ENCODE measurements around the gene SLC8A1. TPM values are rescaled to one million over a fixed set of nuclear protein-coding genes. Genes with fewer than 3 reads are reported as not detected.
A peak's percentile ranks its signal among the peaks of the same experiment; 100 is the strongest.

The SLC8A1 gene
- total RNA-seq, 2 donors from 2014 or later, result 105 to 121 TPM

DNA sequence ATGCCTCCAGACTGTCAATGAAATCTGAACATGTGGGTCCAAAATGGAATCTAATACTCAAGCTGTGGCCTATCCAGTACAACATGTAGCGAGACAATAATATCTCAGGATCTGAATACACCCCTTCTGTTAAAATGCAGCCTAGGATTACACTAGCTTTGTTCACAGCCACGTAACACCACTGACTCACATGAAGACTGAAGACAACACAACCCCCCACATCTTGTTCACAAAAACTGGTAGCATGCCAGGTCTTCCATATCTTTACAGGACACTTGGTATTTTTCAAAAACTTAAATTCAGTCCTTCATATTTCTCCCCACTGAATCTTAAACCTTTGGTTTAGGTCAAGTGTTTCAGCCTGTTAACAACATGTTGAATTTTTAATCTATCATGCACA is 84.2 kb downstream of the SLC8A1 start:
- intact Hi-C loops (cut with DNase I), result loop anchor here in 1 of 2 donors (10.0 kb wide), 1 partner anchor 67 kb away; no protein-coding TSS in a partner anchor
- DNase-seq (ENCODE audit: low spot score), result no peak

- DNase-seq (ENCODE audit: low spot score), result no peak
- intact Hi-C loops (cut with DNase I), result loop anchor here in 1 of 2 donors (10.0 kb wide), 1 partner anchor 68 kb away; no protein-coding TSS in a partner anchor
Measured at GRCh38 chr2:40367032-40367431, 84.9 kb downstream of the SLC8A1 start.

- DNase-seq (ENCODE audit: low spot score), result no peak
- intact Hi-C loops (cut with DNase I), result loop anchor here in 1 of 2 donors (10.0 kb wide), 1 partner anchor 70 kb away; no protein-coding TSS in a partner anchor
Measured at GRCh38 chr2:40364151-40364874, 87.6 kb downstream of the SLC8A1 start.

DNA sequence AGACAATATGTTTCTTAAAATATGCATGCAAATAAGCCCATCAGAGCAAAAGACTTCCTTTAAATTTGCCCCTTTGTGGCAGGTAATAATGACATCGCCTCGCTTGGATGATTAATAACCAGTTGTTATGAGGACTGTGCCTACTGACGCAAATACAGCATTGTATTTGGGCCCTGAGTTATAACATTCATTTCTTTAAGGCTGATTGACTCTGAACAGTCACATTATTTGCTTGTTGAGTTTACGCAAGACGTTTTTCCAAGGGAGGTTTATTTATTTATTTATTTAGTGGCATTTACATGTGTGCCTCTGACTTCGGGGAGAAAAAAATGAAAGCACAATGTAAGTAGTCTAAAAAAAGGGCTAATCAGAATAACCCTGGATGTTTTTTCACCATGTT is 88.3 kb downstream of the SLC8A1 start:
- no peak for DNase-seq (ENCODE audit: low spot score)
- intact Hi-C loops (cut with DNase I), result loop anchor here in 1 of 2 donors (10.0 kb wide), 1 partner anchor 71 kb away; no protein-coding TSS in a partner anchor

GRCh38 chr2:40363231-40363630 is 88.7 kb downstream of the SLC8A1 start:
- intact Hi-C loops (cut with DNase I), result loop anchor here in 1 of 2 donors (10.0 kb wide), 1 partner anchor 72 kb away; no protein-coding TSS in a partner anchor
- DNase-seq (ENCODE audit: low spot score), result no peak

DNA sequence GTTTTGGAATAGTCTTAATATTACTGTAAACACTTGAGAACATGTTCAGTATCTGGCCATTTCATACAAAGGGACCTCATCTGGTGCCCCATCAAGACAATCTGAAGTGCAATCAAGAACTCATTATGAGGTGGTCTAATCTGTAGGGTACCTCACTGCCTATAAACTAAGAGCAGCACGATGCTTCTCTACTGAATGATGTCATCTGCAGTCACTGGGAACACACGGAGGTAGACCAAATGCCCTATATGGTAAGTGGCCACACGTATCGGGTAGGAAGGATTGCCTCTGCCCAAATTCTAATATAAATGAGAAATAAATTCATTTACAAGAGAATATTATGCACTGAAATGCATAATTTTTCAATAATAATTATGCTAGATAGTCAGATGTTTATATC is 90.4 kb downstream of the SLC8A1 start:
- intact Hi-C loops (cut with DNase I), result loop anchor here in 1 of 2 donors (10.0 kb wide), 1 partner anchor 73 kb away; no protein-coding TSS in a partner anchor
- no peak for DNase-seq (ENCODE audit: low spot score)

DNA sequence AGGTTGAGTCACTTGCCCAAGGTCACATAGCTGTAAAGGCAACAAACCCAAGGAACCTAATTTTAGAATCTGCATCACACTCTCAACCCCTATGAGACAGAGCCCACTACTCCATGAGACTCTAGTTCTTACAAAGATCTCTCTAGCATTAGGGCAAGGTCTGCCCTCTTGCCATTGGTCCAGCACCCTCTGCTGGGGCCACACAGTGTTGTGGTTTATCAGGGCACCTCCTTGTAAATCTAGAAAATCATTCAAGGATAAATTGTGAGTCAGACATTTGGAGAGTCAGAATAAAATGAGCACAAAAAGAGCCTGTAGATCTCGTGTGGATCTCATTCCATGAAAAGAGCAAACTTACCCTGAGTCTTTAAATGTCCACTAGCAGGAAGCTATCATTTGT is 91.2 kb downstream of the SLC8A1 start:
- no peak for DNase-seq (ENCODE audit: low spot score)
- intact Hi-C loops (cut with DNase I), result loop anchor here in 1 of 2 donors (10.0 kb wide), 1 partner anchor 74 kb away; no protein-coding TSS in a partner anchor

DNA sequence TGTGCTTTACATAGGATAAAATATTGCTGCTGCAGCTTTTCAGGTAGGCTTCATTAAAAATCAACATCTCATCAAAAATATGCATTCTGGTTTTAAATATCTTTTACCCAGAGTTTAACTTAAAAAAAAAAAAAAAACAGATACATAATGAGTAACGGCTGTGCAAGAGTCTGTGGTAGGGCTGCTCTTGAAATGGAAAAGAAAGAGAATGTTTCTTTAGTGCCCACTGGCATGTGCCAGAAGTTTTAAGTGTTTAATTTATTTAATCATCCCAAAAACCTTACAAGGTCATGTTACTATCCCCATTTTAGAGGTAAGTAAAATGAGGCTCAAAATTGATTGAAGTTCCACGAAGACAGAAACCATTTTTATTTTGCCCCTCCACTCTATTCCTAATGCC is 92.1 kb downstream of the SLC8A1 start:
- intact Hi-C loops (cut with DNase I), result loop anchor here in 1 of 2 donors (10.0 kb wide), 2 partner anchors 75 kb away; no protein-coding TSS in a partner anchor

DNA sequence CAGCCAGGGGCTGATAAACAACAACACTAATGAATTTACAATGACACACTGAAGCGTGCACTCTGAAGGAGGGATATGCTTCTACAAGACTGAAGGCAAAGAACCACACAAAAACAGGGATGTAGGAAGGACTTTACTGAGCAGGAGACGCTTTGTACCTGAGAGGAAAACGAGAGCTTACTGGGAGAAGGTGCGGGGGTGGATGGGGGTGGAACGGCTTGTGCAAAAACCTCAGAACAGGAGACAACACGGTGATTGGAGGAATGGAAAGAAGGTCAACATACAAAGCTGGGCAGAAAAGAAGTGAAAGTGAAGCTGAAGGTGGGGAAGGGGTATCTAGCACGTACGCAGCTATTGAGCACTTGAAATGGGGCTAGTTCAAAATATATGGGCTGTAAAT is 93.1 kb downstream of the SLC8A1 start:
- no peak for DNase-seq (ENCODE audit: low spot score)
- intact Hi-C loops (cut with DNase I), result loop anchor here in 1 of 2 donors (10.0 kb wide), 1 partner anchor 74 kb away; no protein-coding TSS in a partner anchor

More for the DNA sequence above, 92.1 kb downstream of the SLC8A1 start:
- no peak for DNase-seq (ENCODE audit: low spot score)

- no peak for DNase-seq (ENCODE audit: low spot score)
- intact Hi-C loops (cut with DNase I), result loop anchor here in 1 of 2 donors (10.0 kb wide), 1 partner anchor 73 kb away; no protein-coding TSS in a partner anchor
Measured at GRCh38 chr2:40357667-40358066, 94.2 kb downstream of the SLC8A1 start.

GRCh38 chr2:40355451-40355850 is 96.4 kb downstream of the SLC8A1 start:
- DNase-seq (ENCODE audit: low spot score), result no peak
- intact Hi-C loops (cut with DNase I), result loop anchor here in 1 of 2 donors (10.0 kb wide), 1 partner anchor 71 kb away; no protein-coding TSS in a partner anchor

GRCh38 chr2:40353231-40353630 is 98.7 kb downstream of the SLC8A1 start:
- peak; percentile 79 for DNase-seq (ENCODE audit: low spot score)
- intact Hi-C loops (cut with DNase I), result loop anchor here in 1 of 2 donors (10.0 kb wide), 1 partner anchor 68 kb away; no protein-coding TSS in a partner anchor

DNA sequence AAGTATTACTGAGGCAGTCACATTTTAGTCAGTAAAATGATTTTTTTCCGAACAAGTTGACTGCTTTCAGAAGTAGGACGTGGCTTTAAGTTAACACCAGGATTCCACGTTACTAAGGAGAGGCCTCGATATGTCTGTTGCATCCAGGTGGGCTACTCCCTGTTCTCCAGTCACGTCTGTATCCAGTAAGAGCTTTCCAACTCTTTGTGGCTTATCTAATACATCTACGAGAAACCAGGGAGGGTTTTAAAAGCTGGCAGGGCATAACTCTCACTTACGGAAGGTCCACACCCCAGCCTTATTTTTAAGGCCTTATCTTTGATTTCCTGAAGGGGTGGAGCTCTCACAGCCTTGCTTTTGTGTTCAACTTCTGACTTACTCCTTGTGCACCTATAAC is 99.2 kb downstream of the SLC8A1 start:
- no peak for DNase-seq (ENCODE audit: low spot score)
- intact Hi-C loops (cut with DNase I), result loop anchor here in 1 of 2 donors (10.0 kb wide), 1 partner anchor 68 kb away; no protein-coding TSS in a partner anchor

GRCh38 chr2:40352041-40352702 is 99.7 kb downstream of the SLC8A1 start:
- DNase-seq (ENCODE audit: low spot score), result no peak
- intact Hi-C loops (cut with DNase I), result loop anchor here in 1 of 2 donors (10.0 kb wide), 1 partner anchor 67 kb away; no protein-coding TSS in a partner anchor

GRCh38 chr2:40348665-40349064 is 103.2 kb downstream of the SLC8A1 start:
- intact Hi-C loops (cut with DNase I), result no loop called here

GRCh38 chr2:40348038-40348437 is 103.9 kb downstream of the SLC8A1 start:
- DNase-seq (ENCODE audit: low spot score), result no peak
- intact Hi-C loops (cut with DNase I), result no loop called here

More at GRCh38 chr2:40348665-40349064, 103.2 kb downstream of the SLC8A1 start:
- DNase-seq (ENCODE audit: low spot score), result no peak

GRCh38 chr2:40346535-40347354 is 105.1 kb downstream of the SLC8A1 start:
- peak; percentile 75 for DNase-seq (ENCODE audit: low spot score)
- intact Hi-C loops (cut with DNase I), result no loop called here

GRCh38 chr2:40344364-40344763 is 107.5 kb downstream of the SLC8A1 start:
- intact Hi-C loops (cut with DNase I), result no loop called here
- DNase-seq (ENCODE audit: low spot score), result no peak

DNA sequence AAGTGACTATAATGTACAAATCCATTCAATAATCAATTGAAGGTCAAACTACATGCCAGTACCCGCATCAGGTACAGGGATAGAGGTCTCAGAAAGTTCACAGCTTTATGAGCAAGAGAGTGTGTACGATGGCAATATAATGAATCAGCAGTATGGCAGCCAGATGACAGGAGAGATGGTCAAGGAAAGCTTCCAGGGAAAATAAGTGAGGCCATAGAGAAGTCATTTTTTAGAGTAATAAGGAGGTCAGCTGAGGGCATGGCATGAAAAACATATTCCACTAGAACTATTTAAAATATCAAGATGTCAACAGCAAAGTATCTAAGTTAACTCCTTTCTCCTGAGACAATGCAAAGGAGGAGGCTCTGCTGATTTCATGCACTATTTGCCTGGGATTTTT is 108.0 kb downstream of the SLC8A1 start:
- intact Hi-C loops (cut with DNase I), result no loop called here
- DNase-seq (ENCODE audit: low spot score), result no peak

Measured in posterior vena cava (tissue), 2 donors.